ENCODE data around the gene TJAP1. TPM values are rescaled to one million over a fixed set of nuclear protein-coding genes. Genes with fewer than 3 reads are reported as not detected.

The TJAP1 gene
- total RNA-seq, 1 donor from 2014 or later: 38.7 TPM

GRCh38 chr6:43544461-43544860, 67.1 kb downstream of the TJAP1 start:
- Mint-ChIP-seq H3K4me3 (ENCODE audit: unreplicated experiment) (no peak overlapping the region), H3K9me3 (ENCODE audit: unreplicated experiment) (no peaks in the 10 kb centered on the region), H3K36me3 (ENCODE audit: unreplicated experiment) (peaks cover 46% of the 10 kb centered on the region)

DNA sequence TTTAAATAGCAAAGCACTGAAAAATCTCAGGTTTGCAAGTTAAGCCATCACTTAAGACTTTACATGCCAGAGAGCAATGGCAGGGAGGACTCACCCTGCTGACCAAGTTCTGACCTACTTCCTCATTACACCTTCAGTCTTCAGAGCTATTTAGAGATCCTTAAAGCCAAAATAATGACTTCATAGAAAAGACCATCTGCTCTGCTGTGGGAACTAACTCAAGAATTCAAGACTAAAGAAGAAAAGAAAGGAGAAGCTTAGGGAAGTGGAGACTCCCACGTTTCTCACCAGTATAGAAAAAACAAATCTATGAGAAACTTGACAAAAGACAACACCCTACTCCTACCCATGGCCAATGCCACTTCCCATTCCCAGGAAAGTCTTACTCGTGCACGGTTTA, 69.9 kb downstream of the TJAP1 start:
- H3K4me1 Mint-ChIP-seq (ENCODE audit: unreplicated experiment): no peaks in the 10 kb centered on the region
- H3K36me3 Mint-ChIP-seq (ENCODE audit: unreplicated experiment): peaks cover 49% of the 10 kb centered on the region
- H3K27me3 Mint-ChIP-seq (ENCODE audit: unreplicated experiment): no peaks in the 10 kb centered on the region
- H3K4me3 Mint-ChIP-seq (ENCODE audit: unreplicated experiment): no peak overlapping the region
- no peaks in the 10 kb centered on the region for H3K9me3 Mint-ChIP-seq (ENCODE audit: unreplicated experiment)
- DNase-seq (ENCODE audit: extremely low spot score, unreplicated experiment): no peak
- TF ChIP-seq, protein P1, sequence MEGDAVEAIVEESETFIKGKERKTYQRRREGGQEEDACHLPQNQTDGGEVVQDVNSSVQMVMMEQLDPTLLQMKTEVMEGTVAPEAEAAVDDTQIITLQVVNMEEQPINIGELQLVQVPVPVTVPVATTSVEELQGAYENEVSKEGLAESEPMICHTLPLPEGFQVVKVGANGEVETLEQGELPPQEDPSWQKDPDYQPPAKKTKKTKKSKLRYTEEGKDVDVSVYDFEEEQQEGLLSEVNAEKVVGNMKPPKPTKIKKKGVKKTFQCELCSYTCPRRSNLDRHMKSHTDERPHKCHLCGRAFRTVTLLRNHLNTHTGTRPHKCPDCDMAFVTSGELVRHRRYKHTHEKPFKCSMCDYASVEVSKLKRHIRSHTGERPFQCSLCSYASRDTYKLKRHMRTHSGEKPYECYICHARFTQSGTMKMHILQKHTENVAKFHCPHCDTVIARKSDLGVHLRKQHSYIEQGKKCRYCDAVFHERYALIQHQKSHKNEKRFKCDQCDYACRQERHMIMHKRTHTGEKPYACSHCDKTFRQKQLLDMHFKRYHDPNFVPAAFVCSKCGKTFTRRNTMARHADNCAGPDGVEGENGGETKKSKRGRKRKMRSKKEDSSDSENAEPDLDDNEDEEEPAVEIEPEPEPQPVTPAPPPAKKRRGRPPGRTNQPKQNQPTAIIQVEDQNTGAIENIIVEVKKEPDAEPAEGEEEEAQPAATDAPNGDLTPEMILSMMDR (IDR thresholded peaks at IDR 0.05): no peak
- H3K27ac Mint-ChIP-seq (ENCODE audit: unreplicated experiment): no peak overlapping the region

More at GRCh38 chr6:43544461-43544860, 67.1 kb downstream of the TJAP1 start:
- H3K4me1 Mint-ChIP-seq (ENCODE audit: unreplicated experiment): no peaks in the 10 kb centered on the region
- H3K27ac Mint-ChIP-seq (ENCODE audit: unreplicated experiment): no peak overlapping the region
- H3K27me3 Mint-ChIP-seq (ENCODE audit: unreplicated experiment): no peaks in the 10 kb centered on the region
- no peak for DNase-seq (ENCODE audit: extremely low spot score, unreplicated experiment)
- TF ChIP-seq, protein P1 (IDR thresholded peaks at IDR 0.05): no peak

Small RNA genes within 50 kb of the gene (microRNA-seq; reads per million reads assigned to microRNA genes)
- not detected for gene MIR6780B (ENCODE audit: unreplicated experiment)

Other genes with a start within 250 kb of the TJAP1 start
- 27.2 and 35.6 TPM in 2 replicates for gene DNPH1, start 248.1 kb upstream of the TJAP1 start, total RNA-seq
- gene TTBK1, start 234.1 kb upstream of the TJAP1 start, total RNA-seq: 0.05 and 0.08 TPM in 2 replicates
- not detected in 2 replicates for gene SLC22A7, start 179.3 kb upstream of the TJAP1 start, total RNA-seq
- gene CRIP3, start 168.7 kb upstream of the TJAP1 start, total RNA-seq: 1.4 and 1.8 TPM in 2 replicates
- 25.1 and 26.0 TPM in 2 replicates for gene ZNF318, start 107.9 kb upstream of the TJAP1 start, total RNA-seq
- 40.1 and 42.8 TPM in 2 replicates for gene ABCC10, start 50.0 kb upstream of the TJAP1 start, total RNA-seq
- gene DLK2, start 22.0 kb upstream of the TJAP1 start, total RNA-seq: 0.43 TPM in 1 of 2 replicates, not detected in the other
- gene LRRC73, start 32.8 kb downstream of the TJAP1 start, total RNA-seq: 0.29 and 0.40 TPM in 2 replicates
- 148 and 151 TPM in 2 replicates for gene YIPF3, start 39.4 kb downstream of the TJAP1 start, total RNA-seq
- 27.9 and 32.8 TPM in 2 replicates for gene POLR1C, start 39.5 kb downstream of the TJAP1 start, total RNA-seq
- 35.0 and 38.7 TPM in 2 replicates for gene XPO5, start 98.5 kb downstream of the TJAP1 start, total RNA-seq
- gene POLH, start 98.6 kb downstream of the TJAP1 start, total RNA-seq: 27.7 and 28.2 TPM in 2 replicates
- gene GTPBP2, start 151.7 kb downstream of the TJAP1 start, total RNA-seq: 84.9 and 86.4 TPM in 2 replicates
- 24.2 and 27.5 TPM in 2 replicates for gene MAD2L1BP, start 158.3 kb downstream of the TJAP1 start, total RNA-seq
- 0.16 and 0.26 TPM in 2 replicates for gene RSPH9, start 167.5 kb downstream of the TJAP1 start, total RNA-seq
- 35.3 and 37.3 TPM in 2 replicates for gene MRPS18A, start 210.2 kb downstream of the TJAP1 start, total RNA-seq

Measured in osteocyte (in vitro differentiated cells).